ENCODE measurements around the gene TSPAN2.

DNA sequence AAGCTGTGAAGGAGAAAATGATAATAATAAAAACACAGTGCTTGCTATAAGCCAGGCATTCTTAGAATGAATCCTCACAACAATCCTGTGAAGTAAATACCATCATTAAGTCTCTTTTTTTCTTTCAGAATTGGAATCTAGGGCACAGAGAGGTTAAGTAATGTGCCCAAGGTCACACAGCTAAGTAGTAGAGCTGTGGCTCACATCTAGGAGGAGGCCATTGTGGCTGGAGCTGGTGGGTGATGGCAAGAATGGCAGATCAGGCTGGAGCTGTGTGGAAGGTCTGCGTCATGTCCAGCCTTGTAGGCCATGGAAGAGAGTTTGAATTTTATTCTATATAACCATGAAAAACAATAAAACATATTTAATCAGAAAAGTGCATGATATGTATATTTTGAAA lies 38.2 kb upstream of the TSPAN2 start:
- TF ChIP-seq NR3C1 (CRISPR knock-in tag; IDR thresholded peaks at IDR 0.05) (no peak), CREBBP (IDR thresholded peaks at IDR 0.05; ENCODE audit: low read depth, low read length) (no peak)
- TF ChIP-seq, protein P1, sequence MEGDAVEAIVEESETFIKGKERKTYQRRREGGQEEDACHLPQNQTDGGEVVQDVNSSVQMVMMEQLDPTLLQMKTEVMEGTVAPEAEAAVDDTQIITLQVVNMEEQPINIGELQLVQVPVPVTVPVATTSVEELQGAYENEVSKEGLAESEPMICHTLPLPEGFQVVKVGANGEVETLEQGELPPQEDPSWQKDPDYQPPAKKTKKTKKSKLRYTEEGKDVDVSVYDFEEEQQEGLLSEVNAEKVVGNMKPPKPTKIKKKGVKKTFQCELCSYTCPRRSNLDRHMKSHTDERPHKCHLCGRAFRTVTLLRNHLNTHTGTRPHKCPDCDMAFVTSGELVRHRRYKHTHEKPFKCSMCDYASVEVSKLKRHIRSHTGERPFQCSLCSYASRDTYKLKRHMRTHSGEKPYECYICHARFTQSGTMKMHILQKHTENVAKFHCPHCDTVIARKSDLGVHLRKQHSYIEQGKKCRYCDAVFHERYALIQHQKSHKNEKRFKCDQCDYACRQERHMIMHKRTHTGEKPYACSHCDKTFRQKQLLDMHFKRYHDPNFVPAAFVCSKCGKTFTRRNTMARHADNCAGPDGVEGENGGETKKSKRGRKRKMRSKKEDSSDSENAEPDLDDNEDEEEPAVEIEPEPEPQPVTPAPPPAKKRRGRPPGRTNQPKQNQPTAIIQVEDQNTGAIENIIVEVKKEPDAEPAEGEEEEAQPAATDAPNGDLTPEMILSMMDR (IDR thresholded peaks at IDR 0.05 in 2 of 3, conservative IDR thresholded peaks at IDR 0.05 in 1 of 3; ENCODE audit: insufficient read depth in 2 of 3, low read depth in 1 of 3, low read length in 3 of 3) = no peak

Data from K562 (cell line).